ENCODE measurements around the gene PRKX.
"Not testable (repeated sequence)": the region's sequence is repeated elsewhere in the genome, so short reads cannot be mapped to it uniquely, and the experiment has no call there.

Gene PRKX

GRCh38 chrX:3711331-3711917 is 2.0 kb downstream of the PRKX start:
- DNase-seq, result peak in 1 of 2 experiments; percentile 23

GRCh38 chrX:3707673-3708274 is 5.7 kb downstream of the PRKX start:
- peak in 1 of 2 experiments; percentile 22 for DNase-seq

GRCh38 chrX:3706481-3706880 is 7.0 kb downstream of the PRKX start:
- no peak for DNase-seq

- not testable (repeated sequence) for DNase-seq
These were observed 10.2 kb downstream of the PRKX start for GRCh38 chrX:3703251-3703650.

GRCh38 chrX:3702095-3702494 is 11.4 kb downstream of the PRKX start:
- DNase-seq, result peak; percentile 67 to 71

- not testable (repeated sequence) for DNase-seq
These were observed 12.0 kb downstream of the PRKX start for GRCh38 chrX:3701445-3701928.

- no peak for DNase-seq
These were observed 13.5 kb downstream of the PRKX start for GRCh38 chrX:3699821-3700381.

GRCh38 chrX:3697701-3698279 is 15.7 kb downstream of the PRKX start:
- peak; percentile 90 to 93 for DNase-seq

GRCh38 chrX:3697220-3697684 is 16.2 kb downstream of the PRKX start:
- no peak for DNase-seq

- no peak for DNase-seq
These were observed 17.9 kb downstream of the PRKX start for GRCh38 chrX:3695536-3695935.

- no peak for DNase-seq
These were observed 23.3 kb downstream of the PRKX start for GRCh38 chrX:3690140-3690539.

GRCh38 chrX:3683236-3683635 is 30.2 kb downstream of the PRKX start:
- DNase-seq, result not testable (repeated sequence)

GRCh38 chrX:3680459-3680858 is 33.0 kb downstream of the PRKX start:
- no peak for DNase-seq

GRCh38 chrX:3679669-3680068 is 33.8 kb downstream of the PRKX start:
- DNase-seq, result no peak

GRCh38 chrX:3678328-3678727 is 35.1 kb downstream of the PRKX start:
- peak in 1 of 2 experiments; percentile 5 for DNase-seq

- no peak for DNase-seq
These were observed 38.6 kb downstream of the PRKX start for GRCh38 chrX:3674881-3675280.

- DNase-seq, result no peak
These were observed 43.5 kb downstream of the PRKX start for GRCh38 chrX:3669841-3670475.

- DNase-seq, result no peak
These were observed 46.5 kb downstream of the PRKX start for GRCh38 chrX:3666975-3667374.

GRCh38 chrX:3664921-3665320 is 48.5 kb downstream of the PRKX start:
- DNase-seq, result no peak

- not testable (repeated sequence) for DNase-seq
These were observed 49.7 kb downstream of the PRKX start for GRCh38 chrX:3663576-3664250.

- DNase-seq, result no peak
These were observed 53.7 kb downstream of the PRKX start for GRCh38 chrX:3659761-3660160.

GRCh38 chrX:3655181-3655580 is 58.3 kb downstream of the PRKX start:
- no peak for DNase-seq

- no peak for DNase-seq
These were observed 60.3 kb downstream of the PRKX start for GRCh38 chrX:3653111-3653510.
